Measurements from ENCODE around the gene HIP1.

DNA sequence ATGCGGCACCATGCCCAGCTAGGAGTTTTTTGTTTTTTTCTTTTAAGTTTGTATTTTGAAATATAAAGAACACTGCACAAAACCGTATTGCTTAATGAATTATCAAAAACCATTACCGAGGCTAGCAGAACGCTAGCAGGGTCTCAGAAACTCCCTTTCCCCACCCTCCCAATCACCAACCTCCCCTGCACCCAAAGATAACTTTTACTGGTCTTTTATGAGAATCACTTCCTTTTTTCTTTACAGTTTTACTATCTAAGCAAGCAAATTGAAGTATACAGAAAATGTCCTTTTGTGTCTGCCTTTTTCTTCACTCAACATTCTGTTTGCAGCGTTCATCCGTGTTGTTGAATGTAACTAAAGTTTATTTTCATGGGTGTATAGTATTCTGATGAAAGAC is 13.4 kb downstream of the HIP1 start:
- TF ChIP-seq, protein P1, sequence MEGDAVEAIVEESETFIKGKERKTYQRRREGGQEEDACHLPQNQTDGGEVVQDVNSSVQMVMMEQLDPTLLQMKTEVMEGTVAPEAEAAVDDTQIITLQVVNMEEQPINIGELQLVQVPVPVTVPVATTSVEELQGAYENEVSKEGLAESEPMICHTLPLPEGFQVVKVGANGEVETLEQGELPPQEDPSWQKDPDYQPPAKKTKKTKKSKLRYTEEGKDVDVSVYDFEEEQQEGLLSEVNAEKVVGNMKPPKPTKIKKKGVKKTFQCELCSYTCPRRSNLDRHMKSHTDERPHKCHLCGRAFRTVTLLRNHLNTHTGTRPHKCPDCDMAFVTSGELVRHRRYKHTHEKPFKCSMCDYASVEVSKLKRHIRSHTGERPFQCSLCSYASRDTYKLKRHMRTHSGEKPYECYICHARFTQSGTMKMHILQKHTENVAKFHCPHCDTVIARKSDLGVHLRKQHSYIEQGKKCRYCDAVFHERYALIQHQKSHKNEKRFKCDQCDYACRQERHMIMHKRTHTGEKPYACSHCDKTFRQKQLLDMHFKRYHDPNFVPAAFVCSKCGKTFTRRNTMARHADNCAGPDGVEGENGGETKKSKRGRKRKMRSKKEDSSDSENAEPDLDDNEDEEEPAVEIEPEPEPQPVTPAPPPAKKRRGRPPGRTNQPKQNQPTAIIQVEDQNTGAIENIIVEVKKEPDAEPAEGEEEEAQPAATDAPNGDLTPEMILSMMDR (IDR thresholded peaks at IDR 0.05) = no peak
- no peak for TF ChIP-seq ZFX (IDR thresholded peaks at IDR 0.05; ENCODE audit: borderline replicate concordance)
